Adrenal gland (tissue), 12 donors: ENCODE results near the gene GRIN2D. TPM values are rescaled to one million over a fixed set of nuclear protein-coding genes. Genes with fewer than 3 reads are reported as not detected.

Experiments used
- DNase-seq, 7 donors: peaks; one replicate each; pipeline ENCODE4 v3.0.0-alpha.2; 2019 to 2020
- H3K27ac ChIP-seq, 5 donors: fragments of 200-600 bp; sonication (generic) in 4 of 5; 1 replicate in 3 of 5; 2 replicates in 2 of 5; pipeline versions ENCODE4 v1.5.1 to v1.8.0; 2016 to 2020; ENCODE audit warnings: mild to moderate bottlenecking in 1 of 5
- H3K27me3 ChIP-seq: fragments of 200-600 bp; 2 replicates; pipeline ENCODE4 v1.8.0; 2021
- H3K36me3 ChIP-seq, 2 donors: fragments of 200-600 bp; replicated peaks in 1 of 2; 1 replicate in 1 of 2; 2 replicates in 1 of 2; pipeline versions ENCODE4 v1.5.1 to v1.8.0; 2018 to 2022
- H3K4me1 ChIP-seq, 2 donors: fragments of 200-600 bp; replicated peaks in 1 of 2; 1 replicate in 1 of 2; 2 replicates in 1 of 2; pipeline versions ENCODE4 v1.5.1 to v1.8.0; 2018 to 2021
- H3K4me3 ChIP-seq, 4 donors: fragments of 200-600 bp; sonication (generic) in 3 of 4; one replicate each; pipeline ENCODE4 v1.5.1; 2016 to 2018
- H3K9me3 ChIP-seq, 3 donors: fragments of 200-600 bp; sonication (generic) in 1 of 3; replicated peaks in 1 of 3; 1 replicate in 2 of 3; 2 replicates in 1 of 3; pipeline versions ENCODE4 v1.5.1 to v1.8.0; 2016 to 2021
- POLR2A ChIP-seq, 2 donors: fragments of 450-650 bp; IDR thresholded peaks; one replicate each; pipeline ENCODE4 v1.6.1; 2017; ENCODE audit warnings: antibody characterized with exemption in 2 of 2, mild to moderate bottlenecking in 2 of 2, moderate library complexity in 1 of 2
- WGBS, 4 donors: extraction: QIAGEN DNeasy Blood & Tissue Kit in 2 of 4; methylation state at CpG; one replicate each; pipeline versions ENCODE4 v1.1.5 to v1.1.7; 2013 to 2017; 5-methylcytosine and 5-hydroxymethylcytosine counted together
- intact Hi-C, 2 donors: fragments of 100-400 bp; cut with DNase I; formaldehyde crosslinking; loops; one replicate each; pipeline versions ENCODE4 v1.14.1 to v1.15.0; 2022 to 2023
- polyA plus RNA-seq, 3 donors: library from polyadenylated mRNA; stranded (reverse); fragments of 200-250 nt in 2 of 3; fragments of 350-450 nt in 1 of 3; fragmentation: Illumina TruSeq in 1 of 3; extraction: RNeasy Lipid Tissue Mini Kit (QIAGEN cat#74804) in 1 of 3; gene quantifications; one replicate each; pipeline ENCODE4 v1.2.3, GENCODE V29; 2013 to 2014
- total RNA-seq, 9 donors: library from RNA; depleted of rRNA in 4 of 9; stranded (reverse); fragments of >200 nt in 4 of 9; fragments of 120-200 nt in 1 of 9; fragmentation: NEBNext Ultra II Directional in 1 of 9; extraction: Animal tissue kit (Norgen Biotek cat#: 25700) in 1 of 9; gene quantifications; one replicate each; pipeline versions ENCODE4 v1.1.0 to v1.2.4, GENCODE V29; 2013 to 2023
- TF ChIP-seq, protein P1 (sequence below), 6 experiments: fragments of 450-650 bp in 4 of 6; fragments of 200-600 bp in 2 of 6; sonication (generic) in 1 of 6; IDR thresholded peaks; 1 replicate in 5 of 6; 2 replicates in 1 of 6; pipeline versions ENCODE4 v1.5.1 to v1.8.0; 2016 to 2021; ENCODE audit warnings: antibody characterized with exemption in 6 of 6, mild to moderate bottlenecking in 2 of 6, moderate library complexity in 1 of 6
- donor health status: healthy with polysubstance abuse.
- donor health status: Bipolar disorder and iron deficiency.
- donor health status: DM: yes; HTN: yes; CAD: no.
- donor health status: DM: no; HTN: no; CAD: no.
- donor health status: DM: no; HTN: no; CAD: no.
- donor health status: DM: yes; HTN: yes; CAD: no.

GRIN2D gene
- total and polyA plus RNA-seq, 12 donors: 0.11 to 1.8 (median 0.61) TPM

DNA sequence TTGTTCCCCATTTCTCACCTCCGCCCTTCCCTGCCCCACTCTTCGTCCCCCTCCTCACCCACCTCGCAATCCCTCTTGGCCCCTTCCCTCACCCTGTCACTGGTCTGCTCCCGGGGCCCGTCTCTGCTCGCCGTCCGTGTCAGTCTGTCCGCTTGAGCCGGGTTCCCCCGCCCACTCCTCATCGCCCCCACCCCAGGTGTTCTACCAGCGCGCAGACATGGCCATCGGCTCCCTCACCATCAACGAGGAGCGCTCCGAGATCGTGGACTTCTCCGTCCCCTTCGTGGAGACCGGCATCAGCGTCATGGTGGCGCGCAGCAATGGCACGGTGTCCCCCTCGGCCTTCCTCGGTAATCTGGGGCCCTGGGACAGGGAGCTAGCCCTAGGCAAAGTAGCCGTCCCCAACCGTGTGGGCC is 22.3 kb downstream of the GRIN2D start:
- H3K27me3 ChIP-seq: no peaks in the 10 kb centered on the region
- no peak for DNase-seq
- H3K4me1 ChIP-seq: peaks cover 0 to 3% of the 10 kb centered on the region in 2 donors
- H3K4me3 ChIP-seq: peak overlapping the region in 1 of 4 donors; percentile 23
- TF ChIP-seq, protein P1, sequence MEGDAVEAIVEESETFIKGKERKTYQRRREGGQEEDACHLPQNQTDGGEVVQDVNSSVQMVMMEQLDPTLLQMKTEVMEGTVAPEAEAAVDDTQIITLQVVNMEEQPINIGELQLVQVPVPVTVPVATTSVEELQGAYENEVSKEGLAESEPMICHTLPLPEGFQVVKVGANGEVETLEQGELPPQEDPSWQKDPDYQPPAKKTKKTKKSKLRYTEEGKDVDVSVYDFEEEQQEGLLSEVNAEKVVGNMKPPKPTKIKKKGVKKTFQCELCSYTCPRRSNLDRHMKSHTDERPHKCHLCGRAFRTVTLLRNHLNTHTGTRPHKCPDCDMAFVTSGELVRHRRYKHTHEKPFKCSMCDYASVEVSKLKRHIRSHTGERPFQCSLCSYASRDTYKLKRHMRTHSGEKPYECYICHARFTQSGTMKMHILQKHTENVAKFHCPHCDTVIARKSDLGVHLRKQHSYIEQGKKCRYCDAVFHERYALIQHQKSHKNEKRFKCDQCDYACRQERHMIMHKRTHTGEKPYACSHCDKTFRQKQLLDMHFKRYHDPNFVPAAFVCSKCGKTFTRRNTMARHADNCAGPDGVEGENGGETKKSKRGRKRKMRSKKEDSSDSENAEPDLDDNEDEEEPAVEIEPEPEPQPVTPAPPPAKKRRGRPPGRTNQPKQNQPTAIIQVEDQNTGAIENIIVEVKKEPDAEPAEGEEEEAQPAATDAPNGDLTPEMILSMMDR (IDR thresholded peaks at IDR 0.05): no peak
- no peak for TF ChIP-seq POLR2A (IDR thresholded peaks at IDR 0.05)
- intact Hi-C loops: no loop called here
- no peak overlapping the region for H3K27ac ChIP-seq
- no peaks in the 10 kb centered on the region for H3K9me3 ChIP-seq
- WGBS, 4 donors: 54 to 59% (median 57%) methylated on average over 25 to 30 of the region's 30 CpGs
- H3K36me3 ChIP-seq: no peaks in the 10 kb centered on the region

DNA sequence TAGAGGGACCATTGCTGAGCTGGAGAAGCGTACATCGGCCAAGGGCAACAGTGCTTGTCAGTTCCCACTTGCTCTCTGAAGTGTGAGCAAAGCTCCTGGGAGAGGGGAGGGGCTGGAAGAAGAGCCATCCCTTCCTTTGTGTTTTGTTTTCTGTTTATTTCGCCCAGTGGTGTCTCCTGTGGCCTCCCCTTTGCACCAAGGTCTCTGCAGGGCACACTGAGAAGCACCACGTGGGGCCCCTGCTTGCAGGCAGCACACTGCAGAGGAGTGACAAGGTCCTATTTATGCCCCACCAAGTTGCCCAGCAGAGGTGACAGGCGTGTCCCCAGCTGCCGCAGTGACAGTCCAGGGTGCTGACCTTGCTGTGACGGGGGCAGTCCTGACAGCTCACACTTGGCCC is 24.0 kb downstream of the GRIN2D start:
- intact Hi-C loops: no loop called here
- H3K27me3 ChIP-seq: no peaks in the 10 kb centered on the region
- TF ChIP-seq, protein P1 (IDR thresholded peaks at IDR 0.05): no peak
- no peak for TF ChIP-seq POLR2A (IDR thresholded peaks at IDR 0.05)
- 36 to 46% (median 44%) methylated on average over 5 to 7 of the region's 7 CpGs for WGBS, 4 donors
- no peak overlapping the region for H3K27ac ChIP-seq
- no peaks in the 10 kb centered on the region for H3K9me3 ChIP-seq
- no peak overlapping the region for H3K4me3 ChIP-seq
- no peaks in the 10 kb centered on the region for H3K36me3 ChIP-seq
- peaks cover 0 to 3% of the 10 kb centered on the region in 2 donors for H3K4me1 ChIP-seq
- DNase-seq: peak in 4 of 7 donors; percentile 54 to 68 (median 61)

DNA sequence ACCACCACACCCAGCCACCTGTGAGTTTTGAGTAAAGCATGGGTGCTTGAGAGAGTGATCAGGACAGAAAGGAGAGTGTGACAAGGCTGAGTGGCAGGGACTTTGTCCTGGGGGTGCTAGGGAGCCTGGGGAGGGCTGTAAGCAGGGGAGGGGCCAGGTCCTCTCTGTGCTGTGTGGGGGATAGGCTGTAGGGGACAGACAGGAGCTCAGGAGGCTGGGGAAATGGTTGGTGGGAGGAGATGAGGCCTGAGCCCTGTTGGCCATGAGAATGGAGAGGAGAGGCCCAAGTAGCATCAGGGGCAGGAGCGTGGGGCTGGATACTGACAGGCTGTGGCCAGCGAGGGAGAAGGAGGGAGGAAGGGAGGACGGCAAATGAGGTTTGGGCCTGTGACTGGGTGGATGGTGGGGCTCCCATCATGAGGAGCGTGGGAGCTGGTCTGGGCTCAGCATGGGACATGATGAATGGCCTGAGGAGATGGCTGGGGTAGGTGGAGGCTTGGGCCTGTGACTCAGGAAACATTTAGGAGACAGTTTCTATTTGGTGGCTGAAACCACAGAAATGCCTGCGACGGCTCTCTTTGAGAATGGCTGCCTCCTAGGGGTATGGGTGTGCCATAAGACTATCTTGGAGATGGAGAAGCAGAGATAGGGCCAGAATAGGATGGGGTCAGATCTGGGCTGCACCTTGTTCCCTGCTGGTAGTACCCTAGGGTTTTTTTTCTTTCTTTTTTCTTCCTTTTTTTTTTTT is 25.0 kb downstream of the GRIN2D start:
- TF ChIP-seq, protein P1 (IDR thresholded peaks at IDR 0.05): no peak
- no peak for TF ChIP-seq POLR2A (IDR thresholded peaks at IDR 0.05)
- no peaks in the 10 kb centered on the region for H3K36me3 ChIP-seq
- H3K4me1 ChIP-seq: peaks cover 0 to 3% of the 10 kb centered on the region in 2 donors
- intact Hi-C loops: no loop called here
- DNase-seq: no peak
- no peak overlapping the region for H3K27ac ChIP-seq
- 84 to 95% (median 87%) methylated on average over 6 of the region's 6 CpGs for WGBS, 4 donors
- no peaks in the 10 kb centered on the region for H3K9me3 ChIP-seq
- no peaks in the 10 kb centered on the region for H3K27me3 ChIP-seq
- no peak overlapping the region for H3K4me3 ChIP-seq

DNA sequence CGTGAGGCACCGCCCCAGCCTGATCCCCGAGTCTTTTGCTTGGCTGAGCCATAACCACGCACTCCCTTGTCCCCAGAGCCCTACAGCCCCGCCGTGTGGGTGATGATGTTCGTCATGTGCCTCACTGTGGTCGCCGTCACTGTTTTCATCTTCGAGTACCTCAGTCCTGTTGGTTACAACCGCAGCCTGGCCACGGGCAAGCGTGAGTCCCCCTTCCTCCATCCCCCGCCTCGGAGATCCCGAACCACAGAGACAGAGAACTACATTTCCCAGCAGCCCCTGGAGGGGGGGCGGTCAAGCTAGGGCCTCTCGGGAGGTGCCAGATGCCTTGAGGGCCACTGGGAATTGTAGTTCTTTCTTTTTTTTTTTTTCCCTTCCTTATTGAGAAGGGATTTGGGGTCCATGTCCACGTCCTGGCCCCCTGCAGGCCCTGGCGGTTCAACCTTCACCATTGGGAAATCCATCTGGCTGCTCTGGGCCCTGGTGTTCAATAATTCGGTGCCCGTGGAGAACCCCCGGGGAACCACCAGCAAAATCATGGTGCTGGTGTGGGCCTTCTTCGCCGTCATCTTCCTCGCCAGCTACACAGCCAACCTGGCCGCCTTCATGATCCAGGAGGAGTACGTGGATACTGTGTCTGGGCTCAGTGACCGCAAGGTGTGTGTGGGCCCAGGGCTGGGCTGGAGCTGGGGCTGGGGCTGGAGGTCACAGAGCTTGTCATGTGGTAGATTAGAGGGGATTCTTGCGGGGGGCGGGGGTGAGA is 25.9 kb downstream of the GRIN2D start:
- no peak overlapping the region for H3K27ac ChIP-seq
- intact Hi-C loops: no loop called here
- H3K4me1 ChIP-seq: peaks cover 0 to 3% of the 10 kb centered on the region in 2 donors
- H3K4me3 ChIP-seq: no peak overlapping the region
- WGBS, 4 donors: 65 to 74% (median 71%) methylated on average over 16 to 31 of the region's 31 CpGs
- H3K27me3 ChIP-seq: no peaks in the 10 kb centered on the region
- no peaks in the 10 kb centered on the region for H3K36me3 ChIP-seq
- H3K9me3 ChIP-seq: no peaks in the 10 kb centered on the region
- TF ChIP-seq POLR2A (IDR thresholded peaks at IDR 0.05): no peak
- TF ChIP-seq, protein P1 (IDR thresholded peaks at IDR 0.05): no peak
- peak in 5 of 7 donors; percentile 53 to 67 (median 60) for DNase-seq
